ENCODE data around the gene MIOX.

Gene MIOX

DNA sequence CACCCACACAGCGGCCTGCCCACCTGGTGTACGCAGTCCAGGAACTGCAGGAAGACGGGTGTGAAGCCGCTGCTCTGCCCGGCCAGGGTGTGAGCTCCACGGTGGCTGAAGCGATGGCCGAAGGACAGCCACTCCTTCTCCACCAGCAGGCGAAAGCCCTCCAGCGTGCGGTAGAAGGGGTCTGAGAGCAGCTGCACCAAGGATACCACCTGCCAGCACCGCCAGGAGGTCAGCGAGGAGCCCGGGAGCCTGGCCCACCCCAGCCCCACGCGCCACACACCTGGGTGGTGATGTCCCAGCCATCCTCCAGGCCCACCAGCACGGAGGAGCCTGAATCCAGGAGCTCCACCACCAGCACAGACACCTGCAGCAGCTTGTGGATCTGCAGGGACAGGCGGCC lies 31.5 kb upstream of the MIOX start:
- DNase-seq (ENCODE audit: low read depth in 2 of 2), result no peak

DNA sequence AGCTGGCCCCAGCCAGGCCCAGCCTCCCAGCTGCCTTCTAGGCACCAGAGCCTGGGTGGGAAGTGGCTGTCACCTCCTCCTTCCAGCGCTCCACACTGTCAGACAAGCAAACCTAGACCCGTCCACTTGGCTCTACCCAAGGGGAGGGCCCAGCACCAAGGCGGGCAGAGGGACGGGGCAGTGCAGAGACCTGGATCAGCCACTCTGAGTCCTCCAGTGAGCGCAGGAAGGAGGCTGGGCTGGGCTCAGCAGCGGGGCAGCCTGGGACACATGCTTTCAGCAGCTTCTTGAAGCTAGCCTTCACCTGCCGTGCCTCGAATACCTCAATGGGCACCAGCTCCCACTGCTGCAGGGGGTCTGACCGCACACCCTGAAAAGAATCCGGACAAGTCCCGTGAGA lies 30.6 kb upstream of the MIOX start:
- DNase-seq (ENCODE audit: low read depth in 2 of 2), result no peak

DNA sequence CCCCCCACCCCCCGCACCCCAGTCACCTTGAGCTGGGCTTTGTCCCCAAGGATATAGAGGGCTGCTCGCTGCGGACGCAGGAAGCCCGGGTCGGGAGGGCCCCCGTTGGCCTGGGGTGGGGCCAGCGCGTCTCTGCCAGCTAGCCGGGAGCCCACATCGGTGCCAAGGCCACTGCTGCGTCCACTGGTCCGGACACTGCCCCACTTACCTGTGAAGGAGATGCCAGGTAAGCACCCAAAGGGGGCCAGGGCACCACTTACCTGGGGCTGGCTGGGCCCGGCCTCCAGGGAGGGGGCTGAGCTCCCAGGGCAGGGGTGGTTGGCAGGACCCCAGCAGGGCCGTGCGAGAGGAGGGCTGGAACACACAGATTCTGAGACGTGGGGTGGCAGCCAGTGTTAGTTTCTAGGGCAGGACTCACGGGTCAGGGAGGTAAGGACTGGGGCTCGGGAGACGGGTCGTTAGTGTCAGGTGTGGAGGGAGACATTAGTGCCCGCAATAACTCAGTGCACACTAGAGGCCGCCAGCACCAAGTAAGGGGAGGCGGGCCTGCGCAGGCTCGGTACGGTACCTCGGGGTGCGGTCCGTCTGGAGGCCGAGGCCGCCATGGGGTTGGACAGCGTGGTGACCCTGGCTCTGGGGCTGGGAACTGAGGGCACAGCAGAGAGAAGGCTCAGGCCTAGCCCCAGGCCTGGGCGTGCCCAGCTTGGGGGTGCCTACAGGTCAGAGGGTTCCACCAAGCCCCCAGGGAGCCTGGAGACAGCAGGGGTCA lies 30.0 kb upstream of the MIOX start:
- DNase-seq (ENCODE audit: low read depth in 2 of 2), result no peak

DNA sequence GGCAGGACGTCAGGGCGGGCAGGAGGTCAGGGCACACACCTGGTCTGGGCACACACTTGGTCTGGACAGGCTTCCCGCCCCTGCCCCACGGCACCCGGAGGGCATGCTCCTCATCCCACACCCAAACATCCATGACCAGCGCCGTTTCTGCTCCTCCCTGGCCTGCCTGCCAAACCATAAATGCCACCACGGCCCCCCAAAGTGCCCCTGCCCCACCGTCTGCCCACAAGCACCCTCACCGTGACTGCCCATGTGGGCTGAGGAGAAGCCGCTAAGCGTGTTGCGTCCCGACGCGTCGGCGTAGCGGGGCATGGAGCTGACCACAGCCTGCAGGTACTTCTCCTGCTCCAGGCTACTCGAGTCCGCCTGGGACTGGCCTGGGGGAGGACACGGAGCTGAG lies 27.6 kb upstream of the MIOX start:
- no peak for DNase-seq (ENCODE audit: low read depth in 2 of 2)

DNA sequence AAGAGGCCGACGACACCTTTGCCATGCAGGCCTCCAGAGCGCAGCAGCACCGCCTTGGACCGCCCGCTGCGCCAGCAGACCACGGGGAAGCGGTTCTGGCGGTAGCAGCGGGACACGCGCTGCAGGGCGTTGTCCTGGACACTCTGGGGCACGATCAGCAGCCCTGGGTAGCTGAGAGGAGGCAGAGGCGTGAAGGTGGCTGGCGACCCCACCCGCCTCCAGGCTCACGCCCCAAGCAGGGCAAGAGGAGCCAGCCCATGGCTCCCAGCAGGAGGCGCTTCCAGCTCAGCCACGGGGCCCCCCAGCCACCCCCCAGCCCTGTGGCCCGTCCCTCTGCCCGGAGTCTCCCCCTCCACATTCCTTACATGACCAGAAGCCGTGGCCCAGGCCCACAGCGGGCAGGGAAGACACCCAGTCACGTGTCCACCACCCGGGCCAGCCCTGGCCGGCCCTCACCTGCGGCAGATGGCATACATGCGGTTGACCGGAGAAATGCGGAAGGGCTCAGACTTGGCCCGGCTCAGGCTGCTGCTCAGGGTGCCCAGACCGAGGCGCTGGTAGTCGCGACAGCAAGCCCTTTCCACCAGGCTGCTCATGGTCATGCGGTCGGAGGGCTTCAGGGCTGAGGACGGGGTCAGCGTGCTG lies 27.0 kb upstream of the MIOX start:
- DNase-seq (ENCODE audit: low read depth in 2 of 2), result no peak

DNA sequence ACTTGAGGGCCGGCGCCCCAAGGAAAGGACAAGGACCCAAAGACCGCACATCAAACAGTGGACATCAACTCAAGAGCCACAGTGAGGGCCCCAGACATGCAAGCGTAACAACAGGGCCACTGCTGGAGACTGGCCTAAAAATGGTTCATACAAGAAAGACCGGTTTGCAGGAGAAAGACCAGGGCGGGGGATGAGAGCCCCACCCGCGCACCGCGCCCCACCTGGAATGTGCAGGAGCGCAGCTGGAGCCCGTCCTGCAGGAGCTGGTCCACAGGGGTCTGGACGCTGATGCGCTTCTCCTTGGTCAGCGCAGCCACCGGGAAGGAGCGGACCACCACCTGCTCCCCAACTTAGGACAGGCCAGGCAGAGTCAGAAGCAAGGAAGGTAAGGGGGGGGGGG lies 25.7 kb upstream of the MIOX start:
- DNase-seq (ENCODE audit: low read depth in 2 of 2), result no peak

DNA sequence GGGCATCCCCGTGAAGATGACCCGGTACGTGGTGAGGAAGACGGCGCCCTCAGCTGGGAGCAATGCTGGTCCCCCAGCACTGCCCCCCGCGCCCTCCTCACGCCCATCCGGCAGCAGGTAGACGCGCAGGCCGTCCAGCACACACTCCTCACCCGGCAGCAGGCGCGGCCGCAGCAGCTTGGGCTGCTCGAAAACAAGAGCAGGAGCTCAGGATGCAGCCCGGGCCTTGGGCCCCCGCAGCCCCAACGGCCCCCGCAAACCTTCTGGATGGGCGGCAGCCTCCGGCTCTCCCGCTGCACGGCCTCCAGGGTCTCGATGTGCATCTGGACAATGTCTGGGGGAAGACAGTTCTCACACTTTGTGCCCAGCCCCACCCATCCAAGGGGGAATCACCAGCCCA lies 25.1 kb upstream of the MIOX start:
- no peak for DNase-seq (ENCODE audit: low read depth in 2 of 2)

DNA sequence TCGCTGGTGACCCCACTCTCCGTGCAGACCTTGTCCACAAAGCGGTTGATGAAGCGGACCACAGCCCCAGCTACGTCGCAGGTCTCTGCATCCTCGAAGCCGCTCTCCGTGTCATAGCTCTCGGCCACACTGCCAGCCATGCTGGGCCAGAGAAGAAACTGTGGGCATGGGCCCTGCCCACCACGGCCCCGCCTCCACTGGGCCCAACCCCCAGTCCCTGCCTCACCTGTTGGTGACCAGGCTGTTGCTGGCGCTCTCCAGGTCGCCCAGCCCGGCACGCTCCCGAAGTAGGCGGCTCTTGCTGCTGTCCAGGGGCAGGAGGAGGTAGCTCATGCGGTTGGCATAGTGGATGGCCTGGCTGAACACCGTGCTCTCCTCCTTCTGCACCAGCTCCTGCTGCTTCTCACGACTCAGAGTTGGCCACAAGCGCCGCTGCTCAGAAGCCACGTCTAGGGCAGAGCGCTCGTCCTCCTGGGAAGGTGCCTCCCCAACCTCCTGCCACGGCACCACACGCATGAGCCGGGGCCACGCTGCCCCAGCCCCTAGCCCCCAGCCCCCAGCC lies 24.6 kb upstream of the MIOX start:
- DNase-seq (ENCODE audit: low read depth in 2 of 2), result no peak

DNA sequence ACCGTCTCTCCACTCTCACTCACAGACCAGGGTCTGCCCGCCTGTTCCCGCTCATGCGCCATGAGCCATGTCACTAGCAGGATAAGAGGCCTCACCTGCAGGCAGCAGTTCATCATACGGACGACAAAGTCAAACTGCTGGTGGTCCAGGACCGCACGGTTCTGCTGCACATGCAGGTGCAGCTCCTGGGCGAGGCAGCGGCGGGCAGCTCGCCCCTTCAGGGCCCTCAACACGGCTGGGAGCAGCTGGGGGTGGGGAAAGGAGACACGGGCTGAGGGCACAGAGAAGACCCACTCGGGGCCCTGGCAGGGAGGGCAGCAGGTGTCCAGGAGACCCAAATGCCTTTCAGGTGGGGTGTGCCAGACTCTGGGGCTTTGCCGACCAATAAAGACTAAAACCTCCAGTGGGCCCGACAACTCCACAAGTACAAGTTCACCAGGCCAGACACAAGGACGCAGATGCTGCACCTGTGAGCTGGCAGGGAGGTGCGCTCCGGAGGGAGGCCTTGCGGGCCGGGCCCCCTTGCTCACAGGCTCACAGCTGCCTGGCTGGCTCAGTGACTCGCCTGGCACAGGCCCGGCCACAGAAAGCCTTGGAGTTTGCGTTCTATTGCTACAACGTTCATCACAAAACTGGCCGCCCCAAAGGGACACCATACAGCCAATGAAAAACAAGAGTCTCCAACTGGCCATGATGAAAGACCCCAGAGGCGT lies 23.3 kb upstream of the MIOX start:
- DNase-seq (ENCODE audit: low read depth in 2 of 2), result no peak

DNA sequence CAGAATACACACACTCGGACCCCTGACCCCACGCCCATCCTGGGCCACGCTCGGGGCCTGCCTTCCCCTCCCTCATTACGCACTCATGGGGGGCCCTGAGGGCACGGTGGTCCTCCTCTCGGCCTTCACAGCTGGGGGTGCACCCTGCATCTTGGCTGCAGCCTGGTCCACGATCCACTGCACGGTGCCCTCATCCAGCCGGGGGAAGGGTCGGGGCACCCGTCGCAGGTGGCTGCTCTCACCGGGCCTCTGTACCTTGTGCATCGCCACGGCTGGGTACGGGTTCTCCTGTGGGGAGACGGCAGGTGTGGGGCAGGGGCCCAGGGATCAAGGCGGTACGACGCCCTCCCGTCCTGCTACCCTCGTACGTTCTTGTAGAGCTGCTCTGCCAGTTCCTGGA lies 22.2 kb upstream of the MIOX start:
- DNase-seq (ENCODE audit: low read depth in 2 of 2), result no peak

DNA sequence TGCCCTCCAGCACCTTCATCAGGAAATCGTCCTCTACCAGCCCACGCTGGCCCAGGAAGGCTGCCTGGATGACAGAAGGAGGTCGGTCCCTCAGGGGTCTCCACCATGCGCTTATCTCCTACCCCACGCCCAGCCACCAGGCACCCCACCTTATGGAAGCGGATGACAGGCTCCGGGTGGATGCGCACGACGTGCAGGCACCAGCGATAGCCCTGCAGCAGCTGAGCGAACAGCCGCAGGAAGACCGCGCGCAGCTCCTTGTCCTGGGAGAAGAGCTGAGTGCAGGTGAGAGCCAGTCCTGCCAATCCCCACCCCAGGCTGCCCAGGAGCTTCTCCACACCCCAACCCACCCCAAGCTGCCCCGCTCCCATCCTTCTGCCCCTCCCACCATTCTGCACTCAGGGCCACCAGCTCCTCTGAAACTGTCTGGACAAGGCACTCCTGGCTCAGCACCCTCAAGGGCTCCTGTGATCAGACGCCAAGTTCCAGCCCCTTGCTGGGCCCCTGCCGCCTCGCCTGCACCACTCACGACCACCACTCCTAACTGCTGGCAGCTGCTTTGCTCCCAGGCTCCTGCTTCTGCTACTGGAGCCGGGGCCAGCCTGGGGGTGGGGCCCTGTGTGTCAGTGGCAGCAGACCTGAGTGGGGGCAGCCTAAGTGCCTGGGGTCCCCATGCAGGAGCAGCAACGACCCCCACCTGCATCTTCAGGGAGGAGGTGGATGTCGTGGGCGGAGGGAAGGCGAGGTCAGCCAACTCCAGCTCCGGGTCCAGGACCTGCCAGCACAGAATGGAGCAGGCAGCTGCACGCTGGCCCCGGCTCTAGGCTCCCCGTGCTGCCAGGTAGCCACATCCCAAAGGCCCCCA lies 21.4 kb upstream of the MIOX start:
- DNase-seq (ENCODE audit: low read depth in 2 of 2), result no peak

DNA sequence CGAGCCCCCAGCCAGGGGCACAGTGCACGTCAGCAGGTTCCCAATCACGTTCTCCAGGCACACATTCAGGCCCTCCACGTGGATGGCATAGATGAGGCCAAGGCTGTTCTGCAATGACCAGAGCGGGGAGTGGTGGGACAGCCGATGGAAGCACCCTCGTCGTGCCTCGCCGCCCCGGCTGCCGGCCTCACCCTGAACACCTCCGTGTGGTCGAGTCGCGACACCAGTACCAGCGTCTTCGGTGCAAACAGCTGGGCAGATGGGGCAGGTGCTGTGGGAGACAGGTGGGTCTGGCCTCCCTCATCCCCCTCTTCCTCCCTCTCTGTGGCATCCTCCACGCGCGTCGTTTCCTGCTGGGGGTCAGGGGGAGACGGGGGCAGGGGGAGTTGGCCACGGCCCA lies 19.3 kb upstream of the MIOX start:
- no peak for DNase-seq (ENCODE audit: low read depth in 2 of 2)

DNA sequence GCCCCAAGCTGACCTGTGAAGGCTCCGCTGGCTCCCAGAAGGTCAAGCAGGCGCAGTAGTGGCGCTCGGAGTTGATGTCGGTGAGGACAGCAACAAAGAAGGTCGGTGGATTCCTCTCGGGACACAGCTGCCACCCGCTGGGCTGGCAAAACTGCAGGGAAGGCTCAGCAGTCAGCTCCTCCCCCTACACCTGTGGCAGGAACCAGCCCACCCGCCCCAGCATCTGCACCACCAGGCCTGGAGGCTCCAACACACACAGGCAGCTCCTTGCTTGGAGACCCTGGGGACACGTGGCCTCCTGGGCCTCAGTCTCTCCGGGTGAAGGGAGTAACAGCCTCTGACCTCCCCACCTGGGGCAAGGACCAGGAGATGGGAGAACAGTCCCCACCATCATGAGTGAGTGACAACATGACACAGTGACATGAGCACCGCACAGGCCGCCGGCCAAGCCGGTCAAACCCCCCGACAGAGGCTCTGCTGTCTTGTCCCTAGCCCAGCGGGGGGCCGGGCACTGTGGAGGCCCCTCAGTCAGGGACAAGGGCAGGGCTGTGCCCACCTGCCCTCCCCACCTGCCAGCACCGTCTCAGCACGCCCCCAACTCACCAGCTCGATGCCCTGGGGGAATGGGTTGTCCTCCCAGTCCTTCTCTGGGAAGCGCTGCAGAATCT lies 18.8 kb upstream of the MIOX start:
- no peak for DNase-seq (ENCODE audit: low read depth in 2 of 2)

DNA sequence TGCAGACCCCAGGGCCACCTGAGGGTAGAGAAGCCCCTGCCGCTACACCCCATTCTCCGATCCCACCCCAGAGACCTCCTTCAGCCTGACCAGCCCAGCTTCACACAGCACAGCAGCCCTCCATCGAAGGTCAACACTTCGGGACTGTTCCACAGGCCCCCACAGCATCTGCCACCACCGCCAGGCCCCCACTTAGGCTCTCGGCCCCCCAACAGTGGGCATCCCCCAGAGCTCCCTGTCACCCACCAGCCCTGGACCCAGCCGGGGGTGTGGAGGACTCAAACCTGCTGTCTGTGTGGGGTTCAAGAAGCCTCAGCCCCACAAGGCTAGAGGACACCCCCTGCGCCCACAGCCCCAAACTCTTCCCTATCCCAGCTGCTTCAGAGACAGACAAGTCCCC lies 18.0 kb upstream of the MIOX start:
- no peak for DNase-seq (ENCODE audit: low read depth in 2 of 2)

DNA sequence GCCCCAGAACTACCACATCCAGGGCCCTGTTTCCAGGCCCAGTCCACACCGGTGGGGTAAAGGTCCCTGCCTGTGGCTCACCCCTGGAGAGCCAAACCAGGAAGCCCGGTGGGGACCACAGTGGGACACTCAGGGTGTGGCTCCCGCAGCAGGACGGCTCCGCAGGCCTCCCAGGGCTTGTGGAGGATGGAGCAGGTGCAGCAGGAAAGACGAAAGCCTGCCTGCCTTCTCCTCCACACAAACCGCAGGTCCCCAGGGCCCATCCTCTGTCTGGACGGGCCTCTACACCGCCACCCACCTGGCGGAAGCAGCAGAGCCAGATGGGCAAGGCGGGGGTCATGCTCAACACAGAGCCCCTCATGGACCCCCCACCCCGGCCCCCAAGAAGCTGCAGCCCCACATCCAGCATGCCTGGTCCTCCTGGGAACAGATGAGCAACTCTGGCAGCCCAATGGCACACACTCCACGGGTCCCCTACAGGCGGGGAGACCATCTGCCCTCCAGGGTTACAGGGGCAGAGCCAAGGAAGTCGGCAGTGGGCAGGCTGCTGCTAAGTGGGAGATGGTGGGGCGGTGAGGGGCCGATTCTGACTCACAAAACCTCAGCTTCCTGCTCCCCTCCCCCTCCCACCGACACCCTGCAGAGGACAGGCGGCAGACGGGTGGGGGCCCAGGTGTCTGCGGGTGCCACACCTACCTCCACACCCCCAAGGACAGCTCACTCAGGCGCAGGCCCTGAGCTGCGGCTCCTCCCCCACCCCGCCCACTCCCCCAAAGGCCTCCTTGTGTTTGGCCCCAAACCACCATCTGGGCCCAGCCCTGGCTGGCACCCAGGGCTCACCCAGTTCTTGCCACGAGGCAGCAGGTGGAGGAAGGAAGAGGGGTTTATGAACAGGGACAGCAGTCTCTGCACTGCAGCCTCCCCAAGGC lies 17.0 kb upstream of the MIOX start:
- DNase-seq (ENCODE audit: low read depth in 2 of 2), result peak; percentile 89 to 92

DNA sequence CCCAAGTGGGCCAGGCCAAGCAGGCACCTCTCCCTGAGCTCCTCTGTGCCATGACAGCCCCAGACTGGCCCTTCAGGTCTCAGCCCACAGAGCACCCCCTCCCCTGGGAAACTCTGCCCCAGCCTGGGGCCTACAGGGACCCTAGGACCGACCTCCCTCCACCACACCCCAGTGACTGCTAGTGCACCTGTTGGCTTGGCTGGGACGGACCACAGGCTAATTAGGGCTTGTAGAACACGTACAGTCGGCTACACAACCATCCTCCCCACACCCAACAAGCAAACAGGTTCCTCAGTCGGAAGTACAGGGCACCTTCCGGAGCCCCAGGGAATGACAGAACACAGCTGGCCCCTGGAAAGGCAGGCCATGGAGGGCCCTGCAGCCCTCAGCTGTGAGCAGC lies 16.2 kb upstream of the MIOX start:
- no peak for DNase-seq (ENCODE audit: low read depth in 2 of 2)

DNA sequence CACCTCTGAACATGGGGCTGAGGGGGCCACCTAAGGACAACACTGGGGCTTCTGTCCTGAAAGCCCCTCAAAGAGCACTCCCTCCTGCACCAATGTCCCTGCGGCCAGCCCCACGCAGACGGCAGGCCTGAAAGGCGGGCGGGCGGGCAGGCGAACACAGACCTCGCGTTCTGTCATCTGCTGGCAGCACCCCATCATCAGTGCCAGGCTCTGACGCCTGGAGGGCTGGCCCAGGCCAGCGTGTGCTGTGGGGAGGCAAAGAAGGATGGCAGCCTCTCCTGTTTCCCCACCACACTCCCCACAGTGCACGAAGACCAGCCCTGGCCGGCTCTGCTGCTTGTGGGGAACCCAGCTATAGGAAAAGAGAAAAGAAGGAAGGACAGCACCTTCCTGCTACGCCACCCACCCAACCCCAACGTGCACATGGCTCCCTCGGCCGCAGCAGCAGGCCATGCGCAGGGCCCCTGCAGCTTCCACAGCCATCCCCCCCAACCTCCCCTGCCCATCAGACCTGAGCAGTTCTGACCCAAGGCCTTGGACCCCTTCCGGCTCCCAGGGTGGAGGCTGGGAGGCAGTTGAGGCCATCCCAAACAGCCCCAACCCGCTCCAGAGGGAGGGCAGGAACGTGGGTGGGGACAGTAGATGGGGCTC lies 15.3 kb upstream of the MIOX start:
- DNase-seq (ENCODE audit: low read depth in 2 of 2), result no peak

DNA sequence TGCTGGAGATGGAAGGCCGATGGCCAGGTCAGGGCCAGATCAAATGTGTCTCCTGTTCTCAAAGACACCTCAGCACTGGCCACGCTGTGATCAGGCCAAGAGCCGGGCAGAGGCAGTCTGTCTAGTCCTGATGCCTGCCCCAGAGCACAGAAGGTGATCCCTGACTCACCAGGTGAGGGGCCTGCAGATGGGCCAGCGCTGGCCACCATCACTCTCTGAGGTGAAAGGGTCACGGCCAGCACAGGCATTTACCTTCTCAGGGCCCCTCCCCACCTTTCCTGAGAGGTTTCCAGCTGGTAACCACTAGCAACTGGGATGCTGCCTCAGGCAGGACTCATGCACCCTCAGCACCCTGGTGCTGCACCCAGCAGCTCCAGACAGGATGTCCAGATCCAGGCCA lies 14.7 kb upstream of the MIOX start:
- no peak for DNase-seq (ENCODE audit: low read depth in 2 of 2)

DNA sequence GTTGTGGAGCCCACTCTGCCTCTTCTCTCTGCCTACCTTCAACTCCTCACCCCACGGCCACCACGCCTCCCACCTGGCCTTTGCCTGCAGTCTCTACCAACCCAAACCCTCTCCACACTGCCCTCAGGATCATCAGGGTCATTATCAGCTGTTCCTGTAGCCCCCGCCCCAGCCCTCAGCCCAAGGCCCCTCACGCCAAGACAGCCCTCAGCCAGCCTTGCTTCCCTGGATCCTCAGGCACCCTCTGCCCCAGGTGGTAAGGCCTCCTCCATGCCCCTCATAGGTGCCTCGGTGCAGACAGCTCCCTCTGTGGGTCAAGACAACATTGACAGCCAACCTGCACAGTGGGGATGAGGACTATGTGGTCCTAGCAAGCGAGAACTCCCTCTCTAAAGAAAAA lies 13.6 kb upstream of the MIOX start:
- peak in 1 of 2 donors; percentile 54 for DNase-seq (ENCODE audit: low read depth in 2 of 2)

Data from stimulated activated CD4-positive, alpha-beta T cell treated with anti-CD3 and anti-CD28 coated beads, Interleukin-15, amount 100 ng/mL, for 48 hours (primary cell).